KOPT-K1 (cell line): ENCODE results near the gene DEPP1.

Experiments used
- H3K27ac ChIP-seq: fragments of 200-600 bp; sonication (generic); 2 replicates; pipeline ENCODE4 v1.5.1; 2016; ENCODE audit warnings: antibody characterized with exemption, mild to moderate bottlenecking, low read depth, low read length; ENCODE audit not compliant: poor library complexity, severe bottlenecking
- H3K36me3 ChIP-seq: fragments of 200-600 bp; sonication (generic); 2 replicates; pipeline ENCODE4 v1.5.1; 2017; ENCODE audit warnings: antibody characterized with exemption, mild to moderate bottlenecking, low read length, moderate library complexity; ENCODE audit not compliant: insufficient read depth
- H3K9me3 ChIP-seq: fragments of 200-600 bp; sonication (generic); 2 replicates; pipeline ENCODE4 v1.5.1; 2017; ENCODE audit warnings: antibody characterized with exemption, low read length, mild to moderate bottlenecking; ENCODE audit not compliant: insufficient read depth, poor library complexity, severe bottlenecking

DEPP1 gene

DNA sequence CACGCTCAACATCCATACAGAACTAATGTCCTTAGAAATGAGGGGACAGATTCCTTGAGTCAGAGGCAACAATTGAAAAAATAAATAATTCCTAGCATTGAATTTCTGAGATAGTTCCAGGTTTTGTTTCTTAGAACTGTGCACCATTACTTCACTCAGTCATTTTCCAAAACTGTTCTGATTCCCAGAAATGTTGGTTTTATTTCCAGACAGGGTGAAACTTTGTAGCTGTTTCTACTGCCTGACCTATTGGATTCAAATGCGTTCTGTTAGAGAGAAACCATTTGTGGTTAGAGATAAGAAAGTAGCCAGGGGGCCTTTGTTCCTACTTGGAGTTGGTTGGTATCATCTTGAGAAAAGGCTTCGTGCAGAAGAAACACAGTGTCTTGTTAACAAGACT, 8.1 kb upstream of the DEPP1 start:
- Histone ChIP-seq H3K9me3 (no peaks in the 10 kb centered on the region), H3K27ac (no peak overlapping the region), H3K36me3 (no peaks in the 10 kb centered on the region)

GRCh38 chr10:44986179-44986578, 7.6 kb upstream of the DEPP1 start:
- Histone ChIP-seq H3K9me3 (no peaks in the 10 kb centered on the region), H3K27ac (no peak overlapping the region), H3K36me3 (no peaks in the 10 kb centered on the region)

DNA sequence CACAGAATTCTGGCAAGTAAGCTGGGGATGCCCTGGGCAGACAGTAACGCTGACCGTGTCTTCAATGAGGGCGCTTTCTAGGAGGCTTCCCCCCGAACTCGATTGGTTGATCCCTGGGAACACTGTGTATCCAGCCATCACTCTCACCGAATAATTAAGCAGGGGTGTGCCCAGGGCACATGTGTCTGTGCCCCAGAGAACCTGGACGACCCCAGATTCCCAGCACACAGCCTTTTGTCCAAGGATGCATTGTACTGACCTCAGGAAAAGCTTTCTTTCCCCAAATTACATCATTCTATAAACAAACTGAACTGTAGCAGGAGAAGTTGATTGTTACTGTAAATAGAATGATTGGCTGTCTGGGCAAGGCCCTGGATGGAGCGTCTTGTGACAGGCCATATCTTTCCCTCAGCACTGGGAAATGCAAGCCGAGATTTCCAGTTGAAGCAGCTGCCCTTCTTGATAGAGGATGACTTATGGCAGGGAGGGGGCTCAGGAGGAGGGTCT, 6.6 kb upstream of the DEPP1 start:
- no peak overlapping the region for H3K27ac ChIP-seq
- no peaks in the 10 kb centered on the region for H3K9me3 ChIP-seq
- H3K36me3 ChIP-seq: no peaks in the 10 kb centered on the region

DNA sequence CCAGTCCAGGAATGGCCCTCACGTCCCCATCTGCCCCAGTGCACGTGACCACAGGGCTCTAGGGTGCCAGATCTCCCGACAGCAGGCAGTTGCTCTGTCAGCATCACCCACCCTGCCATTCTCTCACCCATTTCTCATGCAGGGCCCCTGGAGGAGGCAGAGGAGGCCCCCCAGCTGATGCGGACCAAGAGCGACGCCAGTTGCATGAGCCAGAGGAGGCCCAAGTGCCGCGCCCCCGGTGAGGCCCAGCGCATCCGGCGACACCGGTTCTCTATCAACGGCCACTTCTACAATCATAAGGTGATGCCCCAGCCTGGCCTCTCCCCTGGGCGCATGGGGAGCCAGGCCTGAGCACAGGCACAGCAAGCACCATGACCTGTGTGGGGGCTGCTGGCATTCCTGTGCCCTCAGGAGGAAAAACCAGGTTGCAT, 6.1 kb upstream of the DEPP1 start:
- no peaks in the 10 kb centered on the region for H3K9me3 ChIP-seq
- H3K36me3 ChIP-seq: no peaks in the 10 kb centered on the region
- no peak overlapping the region for H3K27ac ChIP-seq

GRCh38 chr10:44983895-44984278, 5.3 kb upstream of the DEPP1 start:
- no peaks in the 10 kb centered on the region for H3K9me3 ChIP-seq
- H3K27ac ChIP-seq: no peak overlapping the region
- no peaks in the 10 kb centered on the region for H3K36me3 ChIP-seq

DNA sequence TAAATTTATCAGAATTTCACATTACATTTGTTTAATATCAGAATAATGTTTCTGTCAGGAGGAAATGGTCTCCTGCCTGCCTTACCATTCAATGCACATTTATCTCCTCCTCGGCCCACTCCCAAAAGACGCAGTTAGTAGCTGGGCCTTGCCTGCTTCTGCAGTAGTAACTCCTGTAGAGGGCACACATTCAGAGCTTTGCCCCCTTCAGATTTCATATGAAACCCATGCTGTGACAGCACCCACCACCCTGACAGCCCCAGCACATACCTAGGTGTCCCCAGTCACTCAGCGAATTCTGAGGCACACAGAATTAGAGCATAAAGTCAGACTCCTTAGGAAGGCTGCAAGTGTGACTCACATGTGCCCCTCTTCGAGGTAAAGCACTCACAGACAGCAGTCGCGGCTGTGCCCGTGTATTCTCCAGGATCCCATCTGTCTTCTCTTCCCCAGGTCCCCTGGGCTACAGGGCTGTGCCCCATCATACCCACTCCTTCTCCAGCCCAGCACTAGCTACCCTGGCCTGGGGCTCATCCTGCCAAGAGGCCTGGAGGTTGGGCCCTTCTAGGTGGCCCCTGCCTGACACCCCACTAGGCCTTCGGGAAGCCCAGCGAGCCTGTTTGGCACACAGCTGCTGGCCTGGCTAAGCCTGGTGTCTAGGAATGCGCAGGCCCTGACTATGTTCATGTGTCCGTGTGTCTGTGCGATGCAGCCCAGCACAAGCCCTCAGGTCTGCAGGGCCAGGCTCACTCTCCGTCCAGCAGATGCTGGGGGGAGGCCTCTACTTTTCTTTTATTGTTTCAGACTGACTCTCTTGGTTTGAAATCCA, 4.7 kb upstream of the DEPP1 start:
- Histone ChIP-seq H3K36me3 (no peaks in the 10 kb centered on the region), H3K9me3 (no peaks in the 10 kb centered on the region), H3K27ac (no peak overlapping the region)

DNA sequence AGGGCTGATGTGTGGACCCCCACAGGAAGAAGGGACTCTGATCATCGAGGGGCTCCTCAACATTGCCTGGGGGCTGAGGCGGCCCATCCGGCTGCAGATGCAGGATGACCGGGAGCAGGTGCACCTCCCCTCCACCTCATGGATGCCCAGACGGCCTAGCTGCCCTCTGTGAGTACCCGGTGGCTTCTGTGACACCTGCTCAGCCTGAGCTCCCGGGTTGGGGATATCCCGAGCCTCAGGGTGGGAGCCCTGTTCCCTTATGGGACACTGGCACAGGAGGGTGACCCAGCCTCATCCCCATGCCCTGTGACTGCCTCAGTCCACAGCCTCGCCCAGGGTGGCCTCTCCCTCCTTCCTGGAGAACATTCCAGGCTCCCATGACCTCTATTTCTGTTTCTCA, 3.9 kb upstream of the DEPP1 start:
- Histone ChIP-seq H3K36me3 (no peaks in the 10 kb centered on the region), H3K9me3 (no peaks in the 10 kb centered on the region), H3K27ac (no peak overlapping the region)

DNA sequence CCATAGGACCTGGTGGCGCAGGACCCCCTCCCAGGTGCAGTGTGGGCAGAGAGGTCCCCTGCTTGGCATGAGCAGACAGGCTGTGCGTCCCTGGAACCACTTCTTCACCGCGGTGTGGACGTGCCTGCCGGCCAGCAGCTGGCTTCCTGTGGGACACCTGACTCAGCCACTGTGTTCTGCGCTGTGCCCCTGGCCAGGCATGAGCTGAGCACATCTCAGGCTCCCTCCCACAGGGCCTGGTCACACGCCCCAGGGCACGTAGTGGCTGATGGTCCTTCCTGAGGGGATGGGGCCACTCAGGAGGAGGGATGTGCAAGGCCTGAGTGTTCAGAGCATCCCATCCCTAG, 3.5 kb upstream of the DEPP1 start:
- Histone ChIP-seq H3K27ac (no peak overlapping the region), H3K9me3 (no peaks in the 10 kb centered on the region), H3K36me3 (no peaks in the 10 kb centered on the region)

GRCh38 chr10:44981172-44982113, 2.8 kb upstream of the DEPP1 start:
- Histone ChIP-seq H3K9me3 (no peaks in the 10 kb centered on the region), H3K27ac (no peak overlapping the region), H3K36me3 (no peaks in the 10 kb centered on the region)

GRCh38 chr10:44980309-44981171, 1.9 kb upstream of the DEPP1 start:
- Histone ChIP-seq H3K36me3 (no peaks in the 10 kb centered on the region), H3K27ac (no peak overlapping the region), H3K9me3 (no peaks in the 10 kb centered on the region)

DNA sequence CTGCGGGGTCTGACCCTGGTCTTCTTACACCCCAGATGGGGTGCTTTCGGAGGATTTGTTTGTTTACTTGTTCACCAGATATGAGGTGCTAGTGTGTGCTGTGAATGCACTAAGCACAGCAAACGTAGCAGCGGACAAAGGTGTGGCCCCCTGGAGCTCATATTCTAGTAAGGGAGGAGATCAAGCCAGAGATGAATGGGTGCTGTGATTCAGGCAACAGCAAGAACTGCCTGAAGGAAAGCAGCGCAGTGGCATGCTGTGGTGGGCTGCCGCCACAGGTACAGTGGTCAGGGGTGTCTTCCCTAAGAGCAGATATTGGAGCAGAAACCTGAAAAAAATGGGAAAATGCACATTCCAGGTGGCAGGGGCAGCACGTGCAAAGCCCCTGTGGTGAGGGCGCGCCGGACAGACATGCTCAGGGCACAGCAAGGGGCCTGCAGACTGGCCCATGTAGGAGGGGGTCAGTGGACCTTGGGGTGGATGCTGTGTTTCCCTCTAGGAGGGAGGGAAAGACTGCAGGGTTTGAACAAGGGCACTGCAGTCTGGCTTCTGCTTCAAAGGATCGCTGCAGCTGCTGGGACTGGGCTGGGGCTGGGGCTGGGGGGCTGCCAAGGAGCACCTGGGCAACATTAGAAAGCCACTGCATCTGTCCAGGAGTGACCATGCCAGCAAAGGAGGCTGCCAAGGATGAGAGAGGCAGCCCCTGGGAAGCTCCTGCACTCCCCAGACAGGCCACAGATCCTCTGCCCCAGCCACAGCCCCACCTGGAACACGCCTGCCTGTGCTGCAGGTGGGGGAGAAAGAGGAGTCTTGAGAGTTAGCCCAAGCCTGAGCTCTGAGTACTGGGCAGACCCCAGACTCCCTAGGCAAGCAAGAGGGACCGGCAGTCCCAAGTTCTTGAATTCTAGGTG, 927 bp upstream of the DEPP1 start:
- Histone ChIP-seq H3K36me3 (no peaks in the 10 kb centered on the region), H3K27ac (no peak overlapping the region), H3K9me3 (no peaks in the 10 kb centered on the region)

DNA sequence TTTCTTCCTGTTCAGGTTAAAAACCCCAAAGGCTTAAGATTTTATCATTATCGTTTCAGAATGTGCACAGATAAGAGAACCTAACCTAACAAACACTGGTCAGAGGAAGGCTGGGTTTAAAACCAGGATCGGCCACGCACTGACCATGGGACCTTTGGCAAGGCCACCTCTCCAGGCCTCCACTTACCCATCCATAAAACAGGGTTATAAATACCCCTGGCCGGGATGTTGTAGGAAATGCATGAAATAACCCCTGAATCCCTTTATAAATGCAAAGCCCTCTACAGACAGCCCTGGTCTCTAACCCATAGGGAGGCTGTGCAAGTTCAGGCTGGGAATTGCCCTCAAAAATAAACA, 418 bp downstream of the DEPP1 start:
- Histone ChIP-seq H3K27ac (no peak overlapping the region), H3K9me3 (no peaks in the 10 kb centered on the region), H3K36me3 (no peaks in the 10 kb centered on the region)

DNA sequence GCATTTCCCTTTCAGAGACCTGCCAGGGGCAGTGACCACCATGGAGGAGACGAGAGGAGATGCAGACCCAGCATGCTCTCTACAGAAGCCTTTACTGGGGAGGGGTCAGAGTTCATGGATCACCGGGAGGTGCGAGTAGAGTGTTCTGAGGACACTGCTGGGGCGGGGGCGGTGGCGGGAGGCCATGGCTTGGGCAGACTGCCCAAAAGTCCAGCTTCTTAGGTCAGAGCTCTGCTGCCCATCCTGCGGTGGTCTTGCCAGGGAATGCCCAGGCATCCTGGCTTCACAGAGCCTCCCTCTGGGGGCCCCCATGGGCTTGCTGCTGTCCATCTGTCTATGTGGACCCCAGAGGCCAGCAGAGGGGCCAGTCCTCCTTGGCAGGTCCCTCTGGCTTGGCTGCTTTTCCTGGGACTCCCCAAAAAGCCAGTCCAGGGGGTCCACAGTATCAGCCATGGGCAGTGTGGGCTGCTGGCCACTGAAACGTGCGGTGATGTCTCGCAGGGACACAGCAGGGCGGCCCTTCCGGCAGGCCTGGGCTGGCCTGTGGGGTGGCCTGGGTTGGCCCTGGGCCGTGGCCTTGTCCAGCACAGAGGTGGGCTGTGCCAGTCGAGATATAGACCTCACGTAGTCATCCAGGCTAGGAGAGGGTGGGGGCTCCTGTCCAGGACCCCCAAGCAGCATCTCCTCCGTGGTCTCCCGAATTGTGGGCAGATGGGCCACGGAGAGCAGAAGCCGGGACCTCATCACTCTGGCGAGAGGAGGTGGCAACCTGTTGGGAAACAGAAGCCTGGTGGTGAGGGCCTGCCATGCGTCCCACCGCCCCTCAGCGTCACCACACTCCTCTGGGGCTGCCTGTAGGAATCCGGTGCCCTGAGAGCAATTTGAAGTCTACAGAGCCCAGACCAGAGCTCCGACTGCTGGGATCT, 1.1 kb downstream of the DEPP1 start:
- no peaks in the 10 kb centered on the region for H3K36me3 ChIP-seq
- no peak overlapping the region for H3K27ac ChIP-seq
- no peaks in the 10 kb centered on the region for H3K9me3 ChIP-seq
